GM18909 (cell line): ENCODE data around the gene KCNJ12.
"Not testable (repeated sequence)": the region's sequence is repeated elsewhere in the genome, so short reads cannot be mapped to it uniquely, and the experiment has no call there.

Source experiments
- ATAC-seq: cut with Tn5 transposase; IDR thresholded peaks from one replicate; pipeline ENCODE4 v1.9.1; 2021; ENCODE audit warnings: mild to moderate bottlenecking; ENCODE audit not compliant: unreplicated experiment, poor library complexity

Gene KCNJ12

GRCh38 chr17:21348926-21349261 is 27.3 kb upstream of the KCNJ12 start:
- peak; percentile 12 for ATAC-seq

- ATAC-seq, result not testable (repeated sequence)
These were observed 26.7 kb upstream of the KCNJ12 start for GRCh38 chr17:21349358-21350050.

- not testable (repeated sequence) for ATAC-seq
These were observed 25.7 kb upstream of the KCNJ12 start for GRCh38 chr17:21350495-21350894.

GRCh38 chr17:21351366-21352065 is 24.6 kb upstream of the KCNJ12 start:
- ATAC-seq, result no peak

GRCh38 chr17:21352221-21352980 is 23.8 kb upstream of the KCNJ12 start:
- no peak for ATAC-seq

GRCh38 chr17:21352981-21353265 is 23.2 kb upstream of the KCNJ12 start:
- ATAC-seq, result no peak

GRCh38 chr17:21353326-21354010 is 22.7 kb upstream of the KCNJ12 start:
- ATAC-seq, result no peak

- ATAC-seq, result no peak
These were observed 21.3 kb upstream of the KCNJ12 start for GRCh38 chr17:21354796-21355385.

GRCh38 chr17:21355586-21355985 is 20.6 kb upstream of the KCNJ12 start:
- ATAC-seq, result no peak

GRCh38 chr17:21356537-21357127 is 19.5 kb upstream of the KCNJ12 start:
- ATAC-seq, result no peak

GRCh38 chr17:21357281-21357680 is 18.9 kb upstream of the KCNJ12 start:
- no peak for ATAC-seq

- no peak for ATAC-seq
These were observed 18.2 kb upstream of the KCNJ12 start for GRCh38 chr17:21357696-21358656.

- no peak for ATAC-seq
These were observed 17.3 kb upstream of the KCNJ12 start for GRCh38 chr17:21358682-21359482.

GRCh38 chr17:21359483-21359840 is 16.7 kb upstream of the KCNJ12 start:
- no peak for ATAC-seq

GRCh38 chr17:21360048-21360447 is 16.1 kb upstream of the KCNJ12 start:
- no peak for ATAC-seq

- no peak for ATAC-seq
These were observed 14.9 kb upstream of the KCNJ12 start for GRCh38 chr17:21361020-21361809.

GRCh38 chr17:21362331-21362931 is 13.7 kb upstream of the KCNJ12 start:
- ATAC-seq, result no peak
